LNCaP clone FGC (cell line): ENCODE measurements around the gene GATAD2B.

Experiments
- DNase-seq: peaks from one replicate; pipeline ENCODE4 v3.0.0-alpha.2; 2011; ENCODE audit warnings: low read depth
- H3K4me3 ChIP-seq: 2 replicates; pipeline ENCODE4 v1.5.1; 2011; ENCODE audit warnings: mild to moderate bottlenecking, low read depth, low read length, control low read depth
- CTCF ChIP-seq: IDR thresholded peaks from 2 replicates; pipeline ENCODE4 v1.5.1; 2012; ENCODE audit warnings: mild to moderate bottlenecking; ENCODE audit not compliant: control insufficient read depth, insufficient read depth; ENCODE audit errors: extremely low read depth

GATAD2B gene

GRCh38 chr1:153833171-153833570, 89.6 kb downstream of the GATAD2B start:
- DNase-seq: no peak
- no peak overlapping the region for H3K4me3 ChIP-seq
- TF ChIP-seq CTCF: no peak

- no peak for TF ChIP-seq CTCF
- DNase-seq: no peak
- H3K4me3 ChIP-seq: no peak overlapping the region
These were observed 90.5 kb downstream of the GATAD2B start for GRCh38 chr1:153832293-153832692.

DNA sequence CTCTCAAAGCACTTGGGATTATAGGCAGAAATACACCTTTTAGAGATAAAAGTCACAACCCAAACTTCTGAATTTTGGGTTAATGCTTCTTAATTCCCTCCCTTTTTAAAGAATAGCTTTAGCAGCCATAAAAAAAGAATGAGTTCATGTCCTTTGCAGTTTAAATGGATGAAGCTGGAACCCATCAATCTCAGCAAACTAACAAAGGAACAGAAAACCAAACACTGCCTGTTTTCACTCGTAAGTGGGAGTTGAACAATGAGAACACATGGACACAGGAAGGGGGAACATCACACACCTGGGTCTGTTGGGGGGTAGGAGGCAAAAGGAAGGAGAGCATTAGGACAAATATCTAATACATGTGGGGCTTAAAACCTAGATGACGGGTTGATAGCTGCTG, 91.7 kb downstream of the GATAD2B start:
- DNase-seq: no peak
- no peak for TF ChIP-seq CTCF
- H3K4me3 ChIP-seq: no peak overlapping the region

GRCh38 chr1:153827168-153827964, 95.4 kb downstream of the GATAD2B start:
- no peak overlapping the region for H3K4me3 ChIP-seq
- no peak for DNase-seq
- no peak for TF ChIP-seq CTCF

DNA sequence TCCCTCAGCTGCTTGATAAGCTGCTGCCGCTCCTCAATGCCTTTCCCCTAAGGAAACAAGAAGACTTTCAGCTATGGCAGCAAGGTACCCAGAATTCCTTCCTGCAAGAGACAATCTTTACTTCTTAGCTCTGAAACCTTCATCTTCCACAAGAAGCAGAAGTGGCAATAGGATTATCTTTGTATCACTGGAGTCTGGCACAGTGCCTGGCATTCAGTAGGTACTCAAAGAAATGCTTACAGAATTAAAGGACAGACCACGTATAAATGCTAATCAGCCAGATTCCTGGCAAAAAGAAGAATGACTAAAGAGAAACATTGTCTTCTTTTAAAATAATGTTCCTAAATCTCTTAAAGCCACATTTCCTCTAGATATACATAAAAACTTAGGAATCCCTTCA, 103.9 kb downstream of the GATAD2B start:
- no peak for TF ChIP-seq CTCF
- DNase-seq: no peak
- no peak overlapping the region for H3K4me3 ChIP-seq

DNA sequence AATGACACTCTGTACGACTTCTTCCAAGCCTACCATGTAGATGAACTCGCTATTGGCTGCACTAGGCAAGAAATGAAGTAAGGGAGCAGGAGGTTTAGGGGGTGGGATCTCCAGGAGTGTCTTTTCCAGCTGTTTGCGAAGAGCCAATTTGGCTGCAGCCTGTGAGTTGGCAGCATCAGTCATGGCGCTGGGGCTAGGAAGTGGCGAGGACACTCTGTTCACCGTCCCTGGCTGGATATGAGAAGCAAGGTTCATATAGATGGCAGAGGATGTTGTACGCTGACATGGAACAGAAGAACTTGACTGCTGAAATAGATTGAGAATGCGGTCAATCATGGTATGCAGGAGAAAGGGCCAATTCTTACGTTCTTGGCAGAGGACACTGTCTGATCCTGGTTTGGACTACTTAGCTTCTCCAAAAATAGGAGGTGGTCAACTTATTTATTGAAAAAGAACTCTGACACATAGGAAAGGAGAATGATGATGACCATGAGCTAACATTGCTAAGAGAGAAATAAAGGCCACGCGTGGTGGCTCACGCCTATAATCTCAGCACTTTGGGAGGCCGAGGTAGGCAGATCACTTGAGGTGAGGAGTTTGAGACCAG, 106.4 kb downstream of the GATAD2B start:
- no peak for TF ChIP-seq CTCF
- H3K4me3 ChIP-seq: no peak overlapping the region
- DNase-seq: no peak
